ENCODE data around the gene ITPK1.

The ITPK1 gene

GRCh38 chr14:92959189-92959531 is 156.6 kb downstream of the ITPK1 start:
- no peak overlapping the region for H2BK15ac ChIP-seq (replicated peaks; ENCODE audit: low read depth)
- H3K36me3 ChIP-seq (ENCODE audit: control insufficient read depth, insufficient read depth, low read length), result no peaks in the 10 kb centered on the region
- H3K4me3 ChIP-seq (ENCODE audit: low read length), result no peak overlapping the region
- H3K18ac ChIP-seq (ENCODE audit: low read length), result no peak overlapping the region
- H3K4me2 ChIP-seq (ENCODE audit: low read length), result no peak overlapping the region
- H4K5ac ChIP-seq (ENCODE audit: low read length), result no peak overlapping the region
- H3K27ac ChIP-seq (ENCODE audit: low read depth, low read length), result no peak overlapping the region
- H3K27me3 ChIP-seq (ENCODE audit: insufficient read depth, low read length, poor library complexity), result no peaks in the 10 kb centered on the region
- no peaks in the 10 kb centered on the region for H3K79me2 ChIP-seq (ENCODE audit: control insufficient read depth, insufficient read depth, low read length)
- H3K4ac ChIP-seq (ENCODE audit: low read depth, low read length), result no peak overlapping the region
- no peak overlapping the region for H3K56ac ChIP-seq (ENCODE audit: low read length)
- WGBS (ENCODE audit: extremely low coverage, insufficient coverage, low lambda C conversion rate), result no CpG with 5 or more reads among the region's 10 CpGs
- no peaks in the 10 kb centered on the region for H3K4me1 ChIP-seq (ENCODE audit: control insufficient read depth, low read depth, low read length)
- no peak overlapping the region for H3K9ac ChIP-seq (ENCODE audit: low read length)
- no peak overlapping the region for H4K8ac ChIP-seq (ENCODE audit: low read depth, low read length)
- H2BK5ac ChIP-seq (ENCODE audit: low read length), result no peak overlapping the region
- DNase-seq, result no peak
- H2BK120ac ChIP-seq (ENCODE audit: low read depth, low read length), result no peak overlapping the region
- no peaks in the 10 kb centered on the region for H3K79me1 ChIP-seq (ENCODE audit: low read length)
- H3K23ac ChIP-seq (ENCODE audit: low read length), result no peak overlapping the region
- H2AK5ac ChIP-seq (ENCODE audit: low read length), result no peak overlapping the region

DNA sequence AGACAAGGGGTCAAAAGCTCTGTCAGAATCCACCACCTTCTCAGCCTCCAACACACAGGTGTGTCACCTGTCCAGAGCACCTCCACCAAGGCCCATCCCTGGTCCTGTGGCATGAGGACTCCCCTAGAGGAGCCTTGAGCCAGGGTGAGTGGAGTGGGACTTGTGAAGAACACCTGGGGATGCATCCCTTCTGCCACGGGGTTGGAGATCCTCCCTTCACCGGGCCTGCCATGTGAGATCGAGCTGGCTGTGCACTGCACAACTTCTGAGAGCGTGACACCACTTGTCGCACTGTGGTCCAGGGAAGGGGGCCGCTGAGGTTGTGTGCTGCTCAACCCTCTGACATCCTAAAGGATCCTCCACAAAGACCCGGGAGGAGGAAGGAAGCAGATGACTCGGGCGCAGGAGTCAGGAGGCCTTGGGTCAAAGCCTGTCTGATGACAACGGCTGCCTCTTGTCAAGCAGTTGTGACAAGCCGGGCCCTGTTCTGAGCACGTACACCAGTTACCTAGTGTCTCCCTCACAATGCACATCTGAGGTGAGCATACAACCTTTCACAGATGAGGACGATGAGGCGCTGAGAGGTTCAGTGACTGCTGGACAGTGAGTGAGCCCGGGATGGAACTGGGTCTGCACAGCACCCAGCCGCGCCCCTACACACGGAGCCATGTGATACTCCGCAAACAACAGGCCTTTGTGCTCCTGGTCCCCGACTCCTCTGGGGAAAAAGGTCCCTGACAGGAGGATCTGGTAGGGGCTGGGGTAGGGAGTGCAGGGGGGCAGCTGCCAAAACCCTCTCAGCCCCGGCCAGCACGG is 157.1 kb downstream of the ITPK1 start:
- H3K4ac ChIP-seq (ENCODE audit: low read depth, low read length), result no peak overlapping the region
- no peak overlapping the region for H2BK5ac ChIP-seq (ENCODE audit: low read length)
- no peak for DNase-seq
- no peak overlapping the region for H3K27ac ChIP-seq (ENCODE audit: low read depth, low read length)
- H3K4me3 ChIP-seq (ENCODE audit: low read length), result no peak overlapping the region
- no peaks in the 10 kb centered on the region for H3K4me1 ChIP-seq (ENCODE audit: control insufficient read depth, low read depth, low read length)
- no peaks in the 10 kb centered on the region for H3K79me2 ChIP-seq (ENCODE audit: control insufficient read depth, insufficient read depth, low read length)
- no peak overlapping the region for H2BK120ac ChIP-seq (ENCODE audit: low read depth, low read length)
- no CpG with 5 or more reads among the region's 22 CpGs for WGBS (ENCODE audit: extremely low coverage, insufficient coverage, low lambda C conversion rate)
- no peak overlapping the region for H3K56ac ChIP-seq (ENCODE audit: low read length)
- H3K23ac ChIP-seq (ENCODE audit: low read length), result no peak overlapping the region
- H4K5ac ChIP-seq (ENCODE audit: low read length), result no peak overlapping the region
- H3K4me2 ChIP-seq (ENCODE audit: low read length), result no peak overlapping the region
- no peaks in the 10 kb centered on the region for H3K79me1 ChIP-seq (ENCODE audit: low read length)
- no peaks in the 10 kb centered on the region for H3K27me3 ChIP-seq (ENCODE audit: insufficient read depth, low read length, poor library complexity)
- H4K8ac ChIP-seq (ENCODE audit: low read depth, low read length), result no peak overlapping the region
- no peaks in the 10 kb centered on the region for H3K36me3 ChIP-seq (ENCODE audit: control insufficient read depth, insufficient read depth, low read length)
- no peak overlapping the region for H3K18ac ChIP-seq (ENCODE audit: low read length)
- H3K9ac ChIP-seq (ENCODE audit: low read length), result no peak overlapping the region
- H2AK5ac ChIP-seq (ENCODE audit: low read length), result no peak overlapping the region
- H2BK15ac ChIP-seq (replicated peaks; ENCODE audit: low read depth), result no peak overlapping the region

DNA sequence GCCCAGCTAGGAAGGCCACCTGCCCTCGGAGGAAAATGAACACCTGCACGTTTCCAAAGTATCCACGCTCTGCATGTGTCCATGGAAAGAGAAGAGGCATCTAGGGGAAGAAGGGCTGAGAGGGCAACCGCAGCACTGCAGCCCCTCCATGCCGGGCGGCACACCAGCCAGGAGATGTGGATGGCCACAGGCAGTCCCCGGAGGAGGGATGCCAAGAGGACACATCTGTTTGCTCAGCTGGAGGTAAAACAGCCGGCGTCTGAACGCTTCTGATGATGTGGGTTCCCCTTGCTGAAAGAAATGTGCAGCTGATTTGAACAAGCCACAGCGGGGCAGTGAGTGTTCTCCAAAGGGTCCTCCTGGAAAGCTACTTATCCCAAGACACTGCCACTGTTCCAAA is 158.8 kb downstream of the ITPK1 start:
- Histone ChIP-seq H3K27me3 (ENCODE audit: insufficient read depth, low read length, poor library complexity) (no peaks in the 10 kb centered on the region), H3K4me2 (ENCODE audit: low read length) (no peak overlapping the region), H4K8ac (ENCODE audit: low read depth, low read length) (no peak overlapping the region), H2BK120ac (ENCODE audit: low read depth, low read length) (no peak overlapping the region), H3K27ac (ENCODE audit: low read depth, low read length) (no peak overlapping the region), H3K4ac (ENCODE audit: low read depth, low read length) (no peak overlapping the region), H3K56ac (ENCODE audit: low read length) (no peak overlapping the region), H2BK5ac (ENCODE audit: low read length) (no peak overlapping the region), H3K79me2 (ENCODE audit: control insufficient read depth, insufficient read depth, low read length) (no peaks in the 10 kb centered on the region), H4K5ac (ENCODE audit: low read length) (no peak overlapping the region), H3K23ac (ENCODE audit: low read length) (no peak overlapping the region), H3K18ac (ENCODE audit: low read length) (no peak overlapping the region), H3K4me3 (ENCODE audit: low read length) (no peak overlapping the region), H2AK5ac (ENCODE audit: low read length) (no peak overlapping the region), H2BK15ac (replicated peaks; ENCODE audit: low read depth) (no peak overlapping the region), H3K36me3 (ENCODE audit: control insufficient read depth, insufficient read depth, low read length) (no peaks in the 10 kb centered on the region), H3K4me1 (ENCODE audit: control insufficient read depth, low read depth, low read length) (no peaks in the 10 kb centered on the region), H3K79me1 (ENCODE audit: low read length) (no peaks in the 10 kb centered on the region), H3K9ac (ENCODE audit: low read length) (no peak overlapping the region)
- DNase-seq, result no peak
- WGBS (ENCODE audit: extremely low coverage, insufficient coverage, low lambda C conversion rate), result no CpG with 5 or more reads among the region's 11 CpGs

GRCh38 chr14:92955381-92955780 is 160.3 kb downstream of the ITPK1 start:
- no peaks in the 10 kb centered on the region for H3K79me2 ChIP-seq (ENCODE audit: control insufficient read depth, insufficient read depth, low read length)
- no peak overlapping the region for H3K56ac ChIP-seq (ENCODE audit: low read length)
- WGBS (ENCODE audit: extremely low coverage, insufficient coverage, low lambda C conversion rate), result no CpG with 5 or more reads among the region's 7 CpGs

DNA sequence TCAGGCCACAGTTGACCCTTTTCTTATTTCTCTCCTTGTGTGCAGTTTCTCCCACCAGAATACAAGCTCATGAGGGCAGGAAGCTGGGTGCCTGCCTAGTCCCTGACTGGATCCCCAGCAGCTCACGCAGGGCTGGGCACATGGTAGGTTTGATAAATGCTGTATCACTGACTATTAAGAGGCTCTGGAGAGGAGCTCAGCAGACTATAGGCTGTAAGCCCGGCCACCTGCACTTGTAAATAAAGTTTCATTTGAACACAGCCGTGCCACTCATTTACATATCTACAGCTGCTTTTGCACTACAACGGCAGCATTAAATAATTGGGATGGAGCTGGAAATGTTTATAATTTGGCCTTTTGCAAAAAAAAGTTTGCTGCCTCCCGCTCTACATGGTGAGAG is 160.8 kb downstream of the ITPK1 start:
- H2BK120ac ChIP-seq (ENCODE audit: low read depth, low read length), result no peak overlapping the region
- WGBS (ENCODE audit: extremely low coverage, insufficient coverage, low lambda C conversion rate), result no CpG with 5 or more reads among the region's 5 CpGs
- H3K27ac ChIP-seq (ENCODE audit: low read depth, low read length), result no peak overlapping the region

More at GRCh38 chr14:92955381-92955780, 160.3 kb downstream of the ITPK1 start:
- Histone ChIP-seq H2BK5ac (ENCODE audit: low read length) (no peak overlapping the region), H3K4me3 (ENCODE audit: low read length) (no peak overlapping the region), H3K9ac (ENCODE audit: low read length) (no peak overlapping the region), H3K18ac (ENCODE audit: low read length) (no peak overlapping the region), H3K79me1 (ENCODE audit: low read length) (no peaks in the 10 kb centered on the region), H3K36me3 (ENCODE audit: control insufficient read depth, insufficient read depth, low read length) (no peaks in the 10 kb centered on the region), H2BK15ac (replicated peaks; ENCODE audit: low read depth) (no peak overlapping the region), H4K5ac (ENCODE audit: low read length) (no peak overlapping the region), H3K27ac (ENCODE audit: low read depth, low read length) (no peak overlapping the region), H2AK5ac (ENCODE audit: low read length) (no peak overlapping the region), H3K27me3 (ENCODE audit: insufficient read depth, low read length, poor library complexity) (no peaks in the 10 kb centered on the region), H2BK120ac (ENCODE audit: low read depth, low read length) (no peak overlapping the region), H3K4me2 (ENCODE audit: low read length) (no peak overlapping the region), H3K23ac (ENCODE audit: low read length) (no peak overlapping the region), H4K8ac (ENCODE audit: low read depth, low read length) (no peak overlapping the region), H3K4me1 (ENCODE audit: control insufficient read depth, low read depth, low read length) (no peaks in the 10 kb centered on the region), H3K4ac (ENCODE audit: low read depth, low read length) (no peak overlapping the region)
- no peak for DNase-seq

DNA sequence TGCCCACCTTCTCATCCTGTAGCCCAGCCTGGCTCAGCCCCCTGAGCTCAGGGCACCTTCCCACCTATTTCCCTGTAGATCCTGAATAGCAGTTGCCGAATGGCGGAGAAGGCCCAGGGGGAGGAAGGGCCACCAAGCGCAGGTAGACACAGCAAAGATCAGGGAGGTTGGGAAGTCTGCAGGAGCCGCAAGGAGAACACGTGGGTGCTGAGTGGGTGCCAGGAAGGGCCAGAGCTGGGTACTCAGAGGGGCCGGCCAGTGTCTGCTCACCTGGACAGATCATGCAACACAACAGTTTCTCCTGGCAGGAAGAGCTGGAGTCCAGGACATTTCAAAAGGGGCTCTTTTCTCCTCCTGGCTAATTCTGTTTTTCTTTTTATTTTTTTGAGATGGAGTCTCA is 162.2 kb downstream of the ITPK1 start:
- H3K27me3 ChIP-seq (ENCODE audit: insufficient read depth, low read length, poor library complexity), result no peaks in the 10 kb centered on the region
- no peak overlapping the region for H4K8ac ChIP-seq (ENCODE audit: low read depth, low read length)
- no peak overlapping the region for H3K23ac ChIP-seq (ENCODE audit: low read length)
- no peak overlapping the region for H3K4me2 ChIP-seq (ENCODE audit: low read length)
- no peak overlapping the region for H3K4me3 ChIP-seq (ENCODE audit: low read length)
- H3K4me1 ChIP-seq (ENCODE audit: control insufficient read depth, low read depth, low read length), result no peaks in the 10 kb centered on the region
- no CpG with 5 or more reads among the region's 6 CpGs for WGBS (ENCODE audit: extremely low coverage, insufficient coverage, low lambda C conversion rate)
- DNase-seq, result no peak
- H4K5ac ChIP-seq (ENCODE audit: low read length), result no peak overlapping the region
- H3K79me1 ChIP-seq (ENCODE audit: low read length), result no peaks in the 10 kb centered on the region
- no peak overlapping the region for H2BK5ac ChIP-seq (ENCODE audit: low read length)
- H3K9ac ChIP-seq (ENCODE audit: low read length), result no peak overlapping the region
- H3K27ac ChIP-seq (ENCODE audit: low read depth, low read length), result no peak overlapping the region
- no peak overlapping the region for H2BK15ac ChIP-seq (replicated peaks; ENCODE audit: low read depth)
- H3K4ac ChIP-seq (ENCODE audit: low read depth, low read length), result no peak overlapping the region
- no peaks in the 10 kb centered on the region for H3K79me2 ChIP-seq (ENCODE audit: control insufficient read depth, insufficient read depth, low read length)
- no peak overlapping the region for H3K18ac ChIP-seq (ENCODE audit: low read length)
- no peak overlapping the region for H2AK5ac ChIP-seq (ENCODE audit: low read length)
- H3K56ac ChIP-seq (ENCODE audit: low read length), result no peak overlapping the region
- H3K36me3 ChIP-seq (ENCODE audit: control insufficient read depth, insufficient read depth, low read length), result no peaks in the 10 kb centered on the region
- no peak overlapping the region for H2BK120ac ChIP-seq (ENCODE audit: low read depth, low read length)

More for the DNA sequence above, 160.8 kb downstream of the ITPK1 start:
- Histone ChIP-seq H3K27me3 (ENCODE audit: insufficient read depth, low read length, poor library complexity) (no peaks in the 10 kb centered on the region), H3K79me2 (ENCODE audit: control insufficient read depth, insufficient read depth, low read length) (no peaks in the 10 kb centered on the region), H2BK5ac (ENCODE audit: low read length) (no peak overlapping the region), H3K4ac (ENCODE audit: low read depth, low read length) (no peak overlapping the region), H3K23ac (ENCODE audit: low read length) (no peak overlapping the region), H3K56ac (ENCODE audit: low read length) (no peak overlapping the region), H3K36me3 (ENCODE audit: control insufficient read depth, insufficient read depth, low read length) (no peaks in the 10 kb centered on the region), H3K4me3 (ENCODE audit: low read length) (no peak overlapping the region), H4K5ac (ENCODE audit: low read length) (no peak overlapping the region), H3K18ac (ENCODE audit: low read length) (no peak overlapping the region), H2AK5ac (ENCODE audit: low read length) (no peak overlapping the region), H3K9ac (ENCODE audit: low read length) (no peak overlapping the region), H2BK15ac (replicated peaks; ENCODE audit: low read depth) (no peak overlapping the region), H3K4me1 (ENCODE audit: control insufficient read depth, low read depth, low read length) (no peaks in the 10 kb centered on the region), H4K8ac (ENCODE audit: low read depth, low read length) (no peak overlapping the region), H3K79me1 (ENCODE audit: low read length) (no peaks in the 10 kb centered on the region), H3K4me2 (ENCODE audit: low read length) (no peak overlapping the region)
- no peak for DNase-seq
